A549 treated with DMSO at 1 μM for 4 hours (cell line): ENCODE results near the gene INPP4A. TPM values are rescaled to one million over a fixed set of nuclear protein-coding genes. Genes with fewer than 3 reads are reported as not detected.

Experiments used
- total RNA-seq: library from RNA; stranded (reverse); fragments of 200-300 nt; extraction: Qiagen RNA extraction; gene quantifications from 5 replicates; pipeline ENCODE4 v1.2.3, GENCODE V29; 2022; ENCODE audit warnings: low read depth

INPP4A gene
- 6.5 to 10.6 TPM (median 10.0 TPM) in 5 replicates for total RNA-seq

DNA sequence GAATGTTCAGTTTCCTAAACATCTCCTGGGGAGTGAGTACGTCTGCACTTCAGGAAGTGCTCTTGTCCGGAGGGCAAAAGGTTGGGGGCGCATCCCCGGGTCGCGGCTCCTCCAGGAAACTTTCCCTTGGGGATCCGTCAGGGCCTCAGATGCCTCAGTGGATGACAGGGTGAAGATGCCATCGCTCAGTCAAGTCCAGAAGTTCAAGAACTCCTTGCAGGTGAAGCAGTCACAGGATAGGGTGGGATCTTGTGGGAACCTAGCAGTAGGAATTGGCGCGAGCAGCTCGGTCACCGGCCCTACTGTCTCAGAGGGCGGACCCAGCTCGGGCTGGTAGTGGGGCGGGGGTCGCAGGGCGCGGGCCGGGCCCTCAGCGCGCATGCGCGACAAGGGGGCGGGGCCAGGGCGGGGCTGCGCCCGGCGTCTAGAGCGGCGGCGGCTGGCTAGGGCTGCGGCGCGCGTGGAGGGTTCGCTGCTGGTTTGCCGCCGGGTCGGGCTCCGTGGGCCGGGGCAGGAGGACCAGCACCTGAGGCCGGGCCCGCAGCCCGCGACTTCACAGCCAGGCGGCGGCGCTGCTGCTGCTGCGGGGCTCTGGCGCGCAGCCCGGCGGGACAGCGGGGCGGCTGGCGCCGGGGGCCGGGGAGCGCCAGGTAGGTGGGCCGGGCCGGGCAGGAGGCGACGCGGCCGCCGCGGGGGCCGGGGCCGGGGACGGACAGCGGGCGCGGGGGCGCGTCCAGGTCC, at the start of gene INPP4A:
INPP4A (plus strand) TSS at position 423 of the 741 bp plus-strand sequence. CDS start 75,191 bp downstream, outside the sequence.

DNA sequence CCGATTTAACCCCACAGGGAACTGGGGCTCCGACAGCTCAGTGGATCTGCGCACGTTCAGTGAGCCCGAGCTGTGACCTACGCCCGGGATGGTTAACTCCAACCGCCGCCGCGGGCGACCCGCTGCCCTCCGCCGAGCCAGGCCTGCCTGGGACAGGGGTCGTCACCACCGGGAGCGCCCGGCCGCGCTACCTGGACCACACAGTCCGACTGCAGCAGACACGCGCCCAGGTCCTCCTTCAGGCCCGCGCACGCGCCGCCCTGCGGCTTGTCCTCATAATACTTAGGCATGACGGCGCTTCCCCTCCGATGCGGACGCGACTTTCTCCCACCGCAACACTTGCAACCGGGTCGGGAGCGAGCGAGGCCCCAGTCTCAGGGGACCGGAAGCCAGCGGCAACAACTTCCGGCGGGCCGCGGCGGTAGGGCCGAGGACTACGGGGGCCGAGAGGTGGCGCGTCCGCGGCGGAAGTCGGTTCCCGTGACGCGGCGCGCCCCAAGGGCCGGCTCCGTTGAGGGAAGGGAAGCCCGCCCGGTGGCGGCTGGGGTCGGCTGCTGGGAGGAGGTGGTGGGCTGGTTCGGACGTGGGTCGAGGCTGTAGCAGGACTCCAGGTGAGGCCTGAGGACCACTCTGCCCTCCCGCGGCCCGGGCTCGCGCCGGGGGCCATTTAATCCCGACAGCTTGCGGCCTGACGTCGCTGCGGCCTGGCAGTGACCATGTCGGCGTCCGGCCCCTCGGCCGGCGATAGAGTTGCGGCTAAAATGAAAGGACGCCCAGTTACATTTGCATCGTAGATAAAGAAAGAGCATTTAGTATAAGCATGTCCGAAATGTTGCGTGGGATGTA, 163.7 kb downstream of the INPP4A start, which contains the start of the genes COA5 and UNC50:
COA5 (minus strand) TSS at position 397 of the 846 bp plus-strand sequence; CDS start at position 290, 107 bp downstream.
UNC50 (plus strand) TSS at position 474 of the 846 bp plus-strand sequence. CDS start 1,171 bp downstream, outside the sequence.

Other genes with a start within 250 kb of the INPP4A start
- gene CNGA3, start 98.4 kb upstream of the INPP4A start, total RNA-seq: 0.03 TPM in 1 of 5 replicates, not detected in the others
- gene COA5, start 163.7 kb downstream of the INPP4A start, total RNA-seq: 15.3 to 24.9 TPM (median 21.0 TPM) in 5 replicates
- gene UNC50, start 163.7 kb downstream of the INPP4A start, total RNA-seq: 43.8 to 50.7 TPM (median 46.3 TPM) in 5 replicates